ENCODE data around the gene UGT1A4. TPM values are rescaled to one million over a fixed set of nuclear protein-coding genes. Genes with fewer than 3 reads are reported as not detected.
"Not testable (repeated sequence)": the region's sequence is repeated elsewhere in the genome, so short reads cannot be mapped to it uniquely, and the experiment has no call there.

UGT1A4 gene
- total RNA-seq, 1 experiment from 2014 or later: not detected

GRCh38 chr2:233745073-233745755 lies 26.7 kb downstream of the UGT1A4 start:
- in situ Hi-C loops (cut with HindIII; ENCODE audit: low sequenced_read_pairs): no loop called here

DNA sequence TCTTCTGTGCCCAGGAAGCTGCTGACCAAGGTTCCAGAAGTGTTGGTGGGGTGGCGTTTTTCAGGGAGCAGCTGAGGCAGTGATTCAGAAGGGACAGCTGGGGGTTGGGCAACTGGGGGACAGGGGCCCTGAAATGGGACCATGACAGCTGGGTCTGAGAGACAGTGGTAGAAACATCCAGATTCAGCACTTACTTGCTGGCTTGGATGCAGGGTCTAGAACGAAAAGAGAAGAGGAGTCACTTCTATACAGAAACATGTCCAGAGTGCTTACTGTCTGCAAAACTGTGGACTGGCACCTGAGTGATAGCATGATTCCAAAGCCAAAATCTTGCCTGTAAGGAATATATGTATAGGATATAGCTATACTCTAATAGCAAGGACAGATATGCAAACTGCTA lies 27.3 kb downstream of the UGT1A4 start:
- in situ Hi-C loops (cut with HindIII; ENCODE audit: low sequenced_read_pairs); DNase-seq (ENCODE audit: low spot score): not testable (repeated sequence)

More at GRCh38 chr2:233745073-233745755, 26.7 kb downstream of the UGT1A4 start:
- DNase-seq (ENCODE audit: low spot score): no peak

DNA sequence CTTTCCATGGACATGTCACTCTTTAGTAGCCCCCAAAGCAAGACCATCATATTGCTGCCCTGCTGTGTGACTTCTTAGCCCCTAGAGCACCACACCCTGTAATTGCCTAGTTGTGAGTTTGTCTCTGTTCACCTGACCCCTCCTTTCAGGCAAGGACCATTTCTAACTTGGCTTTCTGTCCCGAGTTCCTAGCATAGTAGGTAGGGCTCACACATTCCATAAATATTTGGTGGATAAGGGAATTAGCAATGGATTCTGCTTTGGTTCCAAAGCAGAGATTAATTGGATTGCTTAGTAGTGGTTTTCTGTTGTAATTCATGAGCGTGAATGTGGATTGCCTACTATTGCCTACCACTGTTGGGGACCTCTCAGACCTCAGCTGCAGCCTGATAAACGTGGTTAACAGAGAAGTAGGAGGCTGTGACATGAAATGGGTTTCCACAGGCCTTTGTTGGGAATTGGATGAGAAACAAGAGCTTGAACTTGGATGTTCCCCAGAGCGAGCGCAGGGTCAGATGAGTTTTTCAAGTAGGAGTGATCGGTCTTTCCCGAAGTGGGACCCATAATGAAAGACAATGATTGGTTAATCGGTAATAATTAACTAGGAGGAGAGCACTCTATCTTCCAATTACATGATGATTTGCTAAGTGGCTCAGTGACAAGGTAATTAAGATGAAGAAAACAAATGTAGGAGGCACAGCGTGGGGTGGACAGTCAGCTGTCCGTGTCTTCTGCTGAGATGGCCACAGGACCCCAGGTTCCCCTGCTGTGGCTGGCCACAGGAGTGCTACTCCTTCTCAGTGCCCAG lies 28.1 kb downstream of the UGT1A4 start:
- in situ Hi-C loops (cut with HindIII; ENCODE audit: low sequenced_read_pairs): no loop called here
- no peak for DNase-seq (ENCODE audit: low spot score)

GRCh38 chr2:233747283-233747544 lies 28.7 kb downstream of the UGT1A4 start:
- in situ Hi-C loops (cut with HindIII; ENCODE audit: low sequenced_read_pairs): no loop called here
- DNase-seq (ENCODE audit: low spot score): no peak

DNA sequence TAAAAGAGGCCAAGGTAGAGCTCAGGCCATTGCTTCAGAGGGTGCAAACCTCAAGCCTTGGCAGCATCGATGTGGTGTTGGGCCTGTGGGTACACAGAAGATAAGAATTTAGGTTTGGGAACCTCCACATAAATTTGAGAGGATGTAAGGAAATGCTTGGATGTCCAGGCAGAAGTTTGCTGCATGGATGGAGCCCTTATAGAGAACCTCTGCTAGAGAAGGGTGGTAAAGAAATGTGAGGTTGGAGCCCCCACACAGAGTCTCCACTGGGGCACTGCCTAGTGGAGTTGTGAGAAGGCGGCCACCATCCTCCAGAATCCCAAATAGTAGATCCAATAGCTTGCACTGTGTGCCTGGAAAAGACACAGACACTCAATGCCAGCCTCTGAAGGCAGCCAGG lies 32.2 kb downstream of the UGT1A4 start:
- in situ Hi-C loops (cut with HindIII; ENCODE audit: low sequenced_read_pairs); DNase-seq (ENCODE audit: low spot score): not testable (repeated sequence)

- DNase-seq (ENCODE audit: low spot score); in situ Hi-C loops (cut with HindIII; ENCODE audit: low sequenced_read_pairs): not testable (repeated sequence)
These were observed 32.9 kb downstream of the UGT1A4 start for GRCh38 chr2:233751212-233752009.

GRCh38 chr2:233754872-233755611 lies 36.5 kb downstream of the UGT1A4 start:
- in situ Hi-C loops (cut with HindIII; ENCODE audit: low sequenced_read_pairs): no loop called here
- DNase-seq (ENCODE audit: low spot score): no peak

GRCh38 chr2:233756429-233757081 lies 38.0 kb downstream of the UGT1A4 start:
- DNase-seq (ENCODE audit: low spot score): no peak
- in situ Hi-C loops (cut with HindIII; ENCODE audit: low sequenced_read_pairs): no loop called here

GRCh38 chr2:233758141-233758540 lies 39.6 kb downstream of the UGT1A4 start:
- in situ Hi-C loops (cut with HindIII; ENCODE audit: low sequenced_read_pairs): no loop called here
- no peak for DNase-seq (ENCODE audit: low spot score)

- in situ Hi-C loops (cut with HindIII; ENCODE audit: low sequenced_read_pairs): no loop called here
These were observed 40.3 kb downstream of the UGT1A4 start for GRCh38 chr2:233758849-233759248.

GRCh38 chr2:233760043-233760442 lies 41.5 kb downstream of the UGT1A4 start, which contains the start of gene UGT1A1:
TSS of gene UGT1A1 (plus strand) at chr2:233760270. CDS start at chr2:233760288, 18 bp downstream.
- DNase-seq (ENCODE audit: low spot score): no peak
- in situ Hi-C loops (cut with HindIII; ENCODE audit: low sequenced_read_pairs): no loop called here

More at GRCh38 chr2:233758849-233759248, 40.3 kb downstream of the UGT1A4 start:
- no peak for DNase-seq (ENCODE audit: low spot score)

DNA sequence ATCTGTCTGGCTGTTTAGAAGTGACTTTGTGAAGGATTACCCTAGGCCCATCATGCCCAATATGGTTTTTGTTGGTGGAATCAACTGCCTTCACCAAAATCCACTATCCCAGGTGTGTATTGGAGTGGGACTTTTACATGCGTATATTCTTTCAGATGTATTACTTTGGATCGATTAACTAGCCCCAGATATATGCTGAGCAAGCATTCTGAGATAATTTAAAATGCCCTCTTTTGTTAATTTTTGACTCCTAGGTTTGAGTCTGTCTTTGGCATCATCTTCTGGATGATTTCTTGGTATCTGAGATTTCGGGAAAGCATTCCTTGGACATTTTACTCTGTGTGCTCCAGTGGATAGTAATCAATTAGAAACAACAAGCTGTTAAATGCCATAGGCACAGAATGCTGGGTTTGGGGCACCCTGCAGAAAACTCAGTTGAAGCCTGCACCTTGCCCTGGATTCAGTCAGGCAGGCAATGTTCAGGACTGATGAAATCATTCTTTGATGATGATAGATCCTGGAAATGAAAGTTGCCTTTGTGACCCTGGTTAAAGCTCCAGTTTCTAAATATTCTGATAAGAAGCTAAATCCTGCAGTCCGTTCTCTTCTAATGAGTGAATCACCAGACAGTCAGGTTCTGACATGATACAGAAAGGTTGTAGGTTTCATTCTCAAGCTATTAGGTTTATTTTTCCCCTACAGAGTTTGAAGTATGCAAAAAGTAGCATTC lies 42.7 kb downstream of the UGT1A4 start:
- in situ Hi-C loops (cut with HindIII; ENCODE audit: low sequenced_read_pairs): no loop called here
- no peak for DNase-seq (ENCODE audit: low spot score)

DNA sequence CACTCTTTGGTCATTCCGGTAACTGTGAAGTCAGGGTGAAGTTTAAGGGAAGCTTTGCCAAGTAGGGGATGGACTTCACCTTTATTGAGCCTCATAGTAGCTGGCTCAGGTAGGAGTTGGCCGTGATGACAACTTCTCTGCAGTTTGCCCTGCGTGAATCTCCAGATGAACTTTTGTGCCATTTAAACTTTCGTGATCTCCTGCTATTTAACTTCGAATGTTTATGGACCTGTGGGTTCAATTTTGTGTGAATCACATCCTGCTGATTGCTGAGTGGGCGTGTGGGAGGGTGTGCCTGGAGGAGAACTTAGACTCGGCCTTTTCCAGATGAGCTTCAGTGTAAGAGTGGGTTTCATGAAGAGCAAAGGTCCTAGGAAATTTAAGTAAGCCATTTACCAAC lies 45.7 kb downstream of the UGT1A4 start:
- DNase-seq (ENCODE audit: low spot score): no peak
- in situ Hi-C loops (cut with HindIII; ENCODE audit: low sequenced_read_pairs): no loop called here

GRCh38 chr2:233764761-233765160 lies 46.2 kb downstream of the UGT1A4 start:
- in situ Hi-C loops (cut with HindIII; ENCODE audit: low sequenced_read_pairs): no loop called here
- no peak for DNase-seq (ENCODE audit: low spot score)

DNA sequence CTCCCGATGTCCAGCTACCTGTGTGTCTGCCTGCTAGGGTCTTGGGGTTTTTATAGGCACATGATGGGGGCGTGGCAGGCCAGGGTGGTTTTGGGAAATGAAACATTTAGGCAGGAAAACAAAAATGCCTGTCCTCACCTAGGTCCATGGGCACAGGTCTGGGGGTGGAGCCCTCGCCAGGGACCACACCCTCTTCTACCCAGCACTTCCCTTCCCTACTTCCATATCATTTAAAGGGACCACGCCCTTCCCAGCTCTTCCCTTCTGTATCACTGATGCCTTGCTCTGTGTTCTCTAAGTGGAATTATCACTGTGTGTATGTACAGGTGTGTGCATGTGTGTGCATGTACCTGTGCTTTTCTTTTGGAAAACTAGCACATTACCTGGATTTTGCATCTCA lies 47.9 kb downstream of the UGT1A4 start:
- no peak for DNase-seq (ENCODE audit: low spot score)
- in situ Hi-C loops (cut with HindIII; ENCODE audit: low sequenced_read_pairs): no loop called here

GRCh38 chr2:233768076-233768475 lies 49.5 kb downstream of the UGT1A4 start:
- in situ Hi-C loops (cut with HindIII; ENCODE audit: low sequenced_read_pairs): no loop called here
- DNase-seq (ENCODE audit: low spot score): no peak

DNA sequence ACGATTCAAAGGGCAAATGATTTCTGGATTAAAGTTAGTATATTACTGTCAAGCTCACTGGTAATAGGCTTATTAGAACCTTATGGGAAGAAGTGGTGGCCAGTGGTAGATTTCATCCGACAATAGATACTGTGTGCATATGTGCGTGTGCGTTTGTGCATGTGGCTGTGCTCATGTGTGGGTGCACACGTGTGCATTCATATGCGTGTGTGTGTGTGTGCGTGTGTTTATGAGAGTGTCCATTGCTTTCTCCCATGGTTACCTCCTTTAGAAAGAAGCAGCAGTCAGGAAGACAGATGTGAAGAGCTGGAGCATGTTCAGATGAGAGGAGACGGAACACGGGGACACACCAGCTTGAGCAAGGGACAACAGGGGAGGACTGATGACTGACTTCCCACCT lies 50.7 kb downstream of the UGT1A4 start:
- DNase-seq (ENCODE audit: low spot score): no peak
- in situ Hi-C loops (cut with HindIII; ENCODE audit: low sequenced_read_pairs): no loop called here

GRCh38 chr2:233772153-233772552 lies 53.6 kb downstream of the UGT1A4 start:
- in situ Hi-C loops (cut with HindIII; ENCODE audit: low sequenced_read_pairs): no loop called here

More at GRCh38 chr2:233772153-233772552, 53.6 kb downstream of the UGT1A4 start:
- DNase-seq (ENCODE audit: low spot score): no peak

Measured in G401 (cell line).